GM19455 (cell line): ENCODE measurements around the gene OPCML.

Experiments
- ATAC-seq: cut with Tn5 transposase; IDR thresholded peaks from one replicate; pipeline ENCODE4 v1.9.1; 2021; ENCODE audit not compliant: unreplicated experiment

Gene OPCML

GRCh38 chr11:132466983-132467382 is 1065.3 kb downstream of the OPCML start:
- ATAC-seq, result no peak

GRCh38 chr11:132464939-132465338 is 1067.4 kb downstream of the OPCML start:
- ATAC-seq, result no peak

- ATAC-seq, result no peak
Measured at GRCh38 chr11:132464003-132464342, 1068.3 kb downstream of the OPCML start.

GRCh38 chr11:132463295-132464002 is 1068.9 kb downstream of the OPCML start:
- ATAC-seq, result no peak

GRCh38 chr11:132459736-132460135 is 1072.6 kb downstream of the OPCML start:
- no peak for ATAC-seq

- ATAC-seq, result no peak
Measured at GRCh38 chr11:132457445-132457844, 1074.9 kb downstream of the OPCML start.

- ATAC-seq, result no peak
Measured at GRCh38 chr11:132456751-132457328, 1075.5 kb downstream of the OPCML start.

GRCh38 chr11:132455044-132455443 is 1077.3 kb downstream of the OPCML start:
- ATAC-seq, result no peak

GRCh38 chr11:132453406-132453805 is 1078.9 kb downstream of the OPCML start:
- ATAC-seq, result no peak

GRCh38 chr11:132452616-132453015 is 1079.7 kb downstream of the OPCML start:
- no peak for ATAC-seq

GRCh38 chr11:132451942-132452601 is 1080.2 kb downstream of the OPCML start:
- no peak for ATAC-seq

GRCh38 chr11:132450631-132451030 is 1081.7 kb downstream of the OPCML start:
- no peak for ATAC-seq

GRCh38 chr11:132448334-132448995 is 1083.8 kb downstream of the OPCML start:
- ATAC-seq, result no peak

GRCh38 chr11:132447761-132448160 is 1084.5 kb downstream of the OPCML start:
- no peak for ATAC-seq

- ATAC-seq, result no peak
Measured at GRCh38 chr11:132445859-132446291, 1086.4 kb downstream of the OPCML start.

GRCh38 chr11:132444911-132445310 is 1087.4 kb downstream of the OPCML start:
- ATAC-seq, result no peak

GRCh38 chr11:132439711-132440255 is 1092.5 kb downstream of the OPCML start:
- ATAC-seq, result no peak

GRCh38 chr11:132438418-132438817 is 1093.9 kb downstream of the OPCML start:
- no peak for ATAC-seq

GRCh38 chr11:132430429-132431062 is 1101.8 kb downstream of the OPCML start:
- ATAC-seq, result no peak

GRCh38 chr11:132429685-132430084 is 1102.6 kb downstream of the OPCML start:
- no peak for ATAC-seq

GRCh38 chr11:132427611-132428010 is 1104.7 kb downstream of the OPCML start:
- no peak for ATAC-seq
